ENCODE measurements around the gene BBS9. TPM values are rescaled to one million over a fixed set of nuclear protein-coding genes. Genes with fewer than 3 reads are reported as not detected.

The BBS9 gene
- total RNA-seq, 6 experiments from 2014 or later = 3.0 to 8.0 (median 6.6) TPM

GRCh38 chr7:33500703-33501701 is 371.6 kb downstream of the BBS9 start:
- Histone ChIP-seq H3K9me3 (no peaks in the 10 kb centered on the region), H3K36me3 (no peaks in the 10 kb centered on the region), H3K4me1 (no peaks in the 10 kb centered on the region), H3K27ac (no peak overlapping the region), H3K27me3 (no peaks in the 10 kb centered on the region), H3K4me3 (no peak overlapping the region)
- TF ChIP-seq POLR2A (IDR thresholded peaks at IDR 0.05) (no peak), CTCF (IDR thresholded peaks at IDR 0.05) (no peak)
- WGBS (ENCODE audit: insufficient coverage, low coverage, low lambda C conversion rate, missing lambda C conversion rate) = 84% methylated on average over 7 of the region's 9 CpGs
- intact Hi-C loops (cut with DNase I) = no loop called here
- ATAC-seq = no peak
- DNase-seq = no peak

- intact Hi-C loops (cut with DNase I) = no loop called here
- no peaks in the 10 kb centered on the region for H3K4me1 ChIP-seq
- no peaks in the 10 kb centered on the region for H3K9me3 ChIP-seq
- TF ChIP-seq CTCF (IDR thresholded peaks at IDR 0.05) (no peak), POLR2A (IDR thresholded peaks at IDR 0.05) (no peak)
- ATAC-seq (no peak), DNase-seq (no peak)
- WGBS (ENCODE audit: insufficient coverage, low coverage, low lambda C conversion rate, missing lambda C conversion rate) = 89% methylated on average over 9 of the region's 9 CpGs
- H3K27me3 ChIP-seq = no peaks in the 10 kb centered on the region
- no peak overlapping the region for H3K4me3 ChIP-seq
- H3K27ac ChIP-seq = no peak overlapping the region
- no peaks in the 10 kb centered on the region for H3K36me3 ChIP-seq
Observed at GRCh38 chr7:33503014-33503413, 373.6 kb downstream of the BBS9 start.

GRCh38 chr7:33503736-33504135 is 374.4 kb downstream of the BBS9 start:
- H3K9me3 ChIP-seq = no peaks in the 10 kb centered on the region
- H3K27ac ChIP-seq = no peak overlapping the region
- DNase-seq (no peak), ATAC-seq (no peak)
- no peak overlapping the region for H3K4me3 ChIP-seq
- no peak for TF ChIP-seq POLR2A (IDR thresholded peaks at IDR 0.05)
- no peak for TF ChIP-seq CTCF (IDR thresholded peaks at IDR 0.05)
- no peaks in the 10 kb centered on the region for H3K27me3 ChIP-seq
- H3K4me1 ChIP-seq = no peaks in the 10 kb centered on the region
- 84% methylated on average over 5 of the region's 5 CpGs for WGBS (ENCODE audit: insufficient coverage, low coverage, low lambda C conversion rate, missing lambda C conversion rate)
- intact Hi-C loops (cut with DNase I) = no loop called here
- H3K36me3 ChIP-seq = no peaks in the 10 kb centered on the region

- ATAC-seq (no peak), DNase-seq (no peak)
- Histone ChIP-seq H3K4me3 (no peak overlapping the region), H3K27ac (no peak overlapping the region), H3K27me3 (no peaks in the 10 kb centered on the region), H3K9me3 (no peaks in the 10 kb centered on the region), H3K36me3 (no peaks in the 10 kb centered on the region), H3K4me1 (no peaks in the 10 kb centered on the region)
- 95% methylated on average over 6 of the region's 6 CpGs for WGBS (ENCODE audit: insufficient coverage, low coverage, low lambda C conversion rate, missing lambda C conversion rate)
- intact Hi-C loops (cut with DNase I) = no loop called here
- TF ChIP-seq CTCF (IDR thresholded peaks at IDR 0.05) (no peak), POLR2A (IDR thresholded peaks at IDR 0.05) (no peak)
Observed at GRCh38 chr7:33504266-33504665, 374.9 kb downstream of the BBS9 start.

All from right lobe of liver (tissue), 6 donors.